AG04450 (cell line): ENCODE data around the gene PPM1H. TPM values are rescaled to one million over a fixed set of nuclear protein-coding genes. Genes with fewer than 3 reads are reported as not detected.

Source experiments
- CTCF ChIA-PET: fragments of 300-600, 350-600 bp; formaldehyde crosslinking; extraction: SDS; loops from one replicate; lab custom pipeline; 2022; ENCODE audit warnings: antibody characterized with exemption, inconsistent platforms; lab: Charles Lee
- POLR2A ChIA-PET: fragments of 350-600 bp; formaldehyde crosslinking; extraction: SDS; loops from one replicate; lab custom pipeline; 2021; ENCODE audit warnings: antibody characterized with exemption, inconsistent platforms; lab: Yijun Ruan, JAX
- DNase-seq: peaks from one replicate; pipeline ENCODE4 v3.0.0-alpha.2; 2011; ENCODE audit warnings: low read depth, low spot score
- H3K27ac ChIP-seq: one replicate; pipeline ENCODE4 v1.5.1; 2012; ENCODE audit warnings: low read depth, low read length, control low read depth
- H3K27me3 ChIP-seq: one replicate; pipeline ENCODE4 v1.6.0; 2012; ENCODE audit warnings: low read length; ENCODE audit not compliant: control insufficient read depth, insufficient read depth
- H3K4me3 ChIP-seq: 2 replicates; pipeline ENCODE4 v1.5.1; 2011; ENCODE audit warnings: mild to moderate bottlenecking, low read depth, low read length, control low read depth
- H3K9me3 ChIP-seq: 2 replicates; pipeline ENCODE4 v1.5.1; 2012; ENCODE audit warnings: low read length; ENCODE audit not compliant: control insufficient read depth, insufficient read depth
- CTCF ChIP-seq: IDR thresholded peaks from 2 replicates; pipeline ENCODE4 v1.5.1; 2011; ENCODE audit warnings: low read depth, low read length, control low read depth, inconsistent platforms
- polyA plus RNA-seq: library from polyadenylated mRNA; depleted of rRNA; stranded (reverse); fragments of >200 nt; gene quantifications from 2 replicates; pipeline ENCODE4 v1.2.3, GENCODE V29; 2011

PPM1H gene
- polyA plus RNA-seq, 1 experiment, result 0.12 TPM

DNA sequence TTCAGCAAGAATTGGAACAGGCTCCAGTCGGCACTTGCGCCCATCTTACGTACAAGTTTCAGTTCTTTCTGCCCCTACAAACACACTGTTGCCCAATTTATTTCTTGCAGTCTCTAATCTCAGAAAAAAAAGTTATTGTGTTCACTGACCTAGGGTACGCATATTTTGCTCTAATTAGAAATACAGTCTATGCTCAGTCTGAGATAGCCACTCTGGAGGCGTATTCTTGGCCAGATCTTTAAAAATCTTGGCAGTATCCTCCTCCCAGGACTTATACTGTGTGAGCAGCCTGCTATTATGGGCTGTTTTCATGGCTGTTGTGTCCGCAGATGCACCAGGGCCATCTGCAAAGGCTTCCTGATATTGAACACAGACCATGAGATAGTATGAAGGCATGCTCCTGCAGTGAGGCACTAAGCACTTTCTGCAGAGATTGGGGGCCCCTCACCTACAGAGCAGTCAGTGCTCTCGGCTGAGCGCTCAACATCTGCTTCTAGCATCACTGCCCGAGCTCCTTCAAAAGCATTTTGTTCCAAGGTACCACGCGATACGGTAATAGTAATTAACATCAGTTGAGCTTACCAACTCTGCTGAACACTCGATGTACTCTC lies 57.9 kb downstream of the PPM1H start:
- POLR2A ChIA-PET, result no interaction called here
- Histone ChIP-seq H3K9me3 (no peaks in the 10 kb centered on the region), H3K27me3 (peaks cover 20% of the 10 kb centered on the region), H3K27ac (no peak overlapping the region), H3K4me3 (no peak overlapping the region)
- CTCF ChIA-PET, result no interaction called here
- DNase-seq, result no peak
- TF ChIP-seq CTCF, result no peak

- no peak overlapping the region for H3K27ac ChIP-seq
- ChIA-PET POLR2A (no interaction called here), CTCF (no interaction called here)
- no peak for TF ChIP-seq CTCF
- DNase-seq, result no peak
- peaks cover 13% of the 10 kb centered on the region for H3K27me3 ChIP-seq
- no peak overlapping the region for H3K4me3 ChIP-seq
- no peaks in the 10 kb centered on the region for H3K9me3 ChIP-seq
These were observed 61.0 kb downstream of the PPM1H start for GRCh38 chr12:62873826-62874448.

DNA sequence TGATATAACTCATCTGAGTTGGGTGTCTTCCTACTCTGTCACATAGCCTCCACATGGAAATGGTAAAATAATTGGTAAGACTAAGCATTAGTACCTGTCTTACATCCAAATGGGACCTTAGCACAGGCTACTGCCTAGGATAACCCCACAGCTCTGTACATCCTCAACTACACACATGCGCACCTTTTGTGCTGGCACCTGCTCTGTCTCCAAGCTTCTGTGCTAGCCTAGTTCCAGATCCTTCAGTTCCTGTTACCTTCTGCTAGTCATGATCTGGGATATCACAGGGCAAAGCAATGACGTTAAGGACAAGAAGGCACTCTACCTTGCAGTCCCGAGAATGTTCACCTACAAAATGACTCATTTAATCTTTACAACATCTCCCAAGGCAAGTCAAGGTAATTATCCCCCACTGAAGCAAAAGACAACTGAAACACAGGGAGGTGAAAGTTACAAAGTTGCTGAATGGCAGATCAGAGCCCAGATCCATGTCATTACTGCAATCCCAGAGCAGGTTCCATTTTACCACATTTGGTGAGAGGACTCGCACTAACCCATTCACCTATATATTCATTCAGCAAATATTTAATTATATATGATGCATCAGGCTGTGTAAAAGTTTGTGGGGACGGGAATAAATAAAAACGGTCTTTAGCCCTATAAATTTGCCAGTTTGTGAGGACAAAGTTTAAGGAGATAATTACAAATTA lies 61.7 kb downstream of the PPM1H start:
- no peak for DNase-seq
- Histone ChIP-seq H3K4me3 (no peak overlapping the region), H3K9me3 (no peaks in the 10 kb centered on the region), H3K27me3 (peaks cover 13% of the 10 kb centered on the region), H3K27ac (no peak overlapping the region)
- ChIA-PET CTCF (no interaction called here), POLR2A (no interaction called here)
- TF ChIP-seq CTCF, result no peak

DNA sequence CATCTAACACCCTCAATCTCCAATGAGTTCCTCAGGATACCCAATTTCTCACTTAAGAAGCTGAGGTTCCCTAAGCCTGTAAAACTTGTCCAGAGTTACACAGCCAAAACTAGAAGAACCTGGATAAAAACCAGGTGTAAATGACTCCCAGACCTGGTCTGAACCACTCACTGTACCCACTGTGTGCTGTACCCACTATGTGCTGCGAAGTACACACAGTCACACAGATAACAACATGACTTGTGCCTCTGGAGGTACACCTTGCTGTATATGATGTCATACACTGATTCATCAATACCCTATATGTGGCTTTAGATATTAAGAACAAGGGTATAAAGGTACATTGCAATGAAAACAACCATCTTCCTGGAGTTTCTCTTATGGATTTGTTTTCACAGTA lies 66.1 kb downstream of the PPM1H start:
- ChIA-PET CTCF (no interaction called here), POLR2A (no interaction called here)
- no peak overlapping the region for H3K27ac ChIP-seq
- no peaks in the 10 kb centered on the region for H3K9me3 ChIP-seq
- no peak for DNase-seq
- H3K27me3 ChIP-seq, result peaks cover 2% of the 10 kb centered on the region
- no peak for TF ChIP-seq CTCF
- no peak overlapping the region for H3K4me3 ChIP-seq
